Measurements from ENCODE around the gene TAAR5.

Gene TAAR5

GRCh38 chr6:132551214-132551613 lies 38.3 kb downstream of the TAAR5 start:
- no peak overlapping the region for H3K4me3 ChIP-seq (ENCODE audit: low read depth, low read length)
- no peak for TF ChIP-seq CTCF (IDR thresholded peaks at IDR 0.05; ENCODE audit: low read depth, low read length, missing control alignments)
- in situ Hi-C loops (cut with HindIII; ENCODE audit: low sequenced_read_pairs): no loop called here
- DNase-seq (ENCODE audit: low read depth): no peak

GRCh38 chr6:132548746-132549463 lies 40.6 kb downstream of the TAAR5 start:
- DNase-seq (ENCODE audit: low read depth): no peak
- in situ Hi-C loops (cut with HindIII; ENCODE audit: low sequenced_read_pairs): loop anchor here (25.0 kb wide), 1 partner anchor 238 kb away; the partner anchor contains the start of gene SLC18B1
- H3K4me3 ChIP-seq (ENCODE audit: low read depth, low read length): no peak overlapping the region
- TF ChIP-seq CTCF (IDR thresholded peaks at IDR 0.05; ENCODE audit: low read depth, low read length, missing control alignments): no peak

- in situ Hi-C loops (cut with HindIII; ENCODE audit: low sequenced_read_pairs): loop anchor here (25.0 kb wide), 1 partner anchor 242 kb away; the partner anchor contains the start of gene SLC18B1
- no peak overlapping the region for H3K4me3 ChIP-seq (ENCODE audit: low read depth, low read length)
- no peak for DNase-seq (ENCODE audit: low read depth)
- no peak for TF ChIP-seq CTCF (IDR thresholded peaks at IDR 0.05; ENCODE audit: low read depth, low read length, missing control alignments)
Observed at GRCh38 chr6:132544826-132545225, 44.7 kb downstream of the TAAR5 start.
